GM12872 (cell line): ENCODE measurements around the gene IL1RAPL2.

Source experiments
- TF ChIP-seq, protein P1 (sequence below): IDR thresholded peaks from 3 replicates; pipeline ENCODE4 v1.5.1; 2011; ENCODE audit warnings: low read depth, mild to moderate bottlenecking, low read length, moderate library complexity; ENCODE audit not compliant: insufficient read depth

IL1RAPL2 gene

DNA sequence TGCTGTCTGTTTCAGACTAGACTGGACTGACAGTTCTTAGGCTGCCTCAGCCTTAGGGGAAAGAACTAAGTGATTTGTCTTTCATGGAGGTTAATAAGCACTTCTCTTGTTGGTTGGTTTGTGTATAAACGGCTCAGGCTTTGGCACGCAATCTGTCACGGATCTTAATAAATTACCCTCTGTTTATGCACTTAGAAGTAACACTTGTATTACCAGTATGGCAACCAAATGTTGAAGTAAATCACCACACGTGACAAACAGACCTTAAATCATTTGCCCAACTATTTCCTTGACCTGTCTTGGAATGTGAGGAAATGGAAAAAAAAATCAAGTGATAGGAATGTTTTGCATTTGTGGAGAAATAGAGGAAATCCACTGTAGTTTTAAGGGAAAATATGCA lies 584.6 kb downstream of the IL1RAPL2 start:
- TF ChIP-seq, protein P1, sequence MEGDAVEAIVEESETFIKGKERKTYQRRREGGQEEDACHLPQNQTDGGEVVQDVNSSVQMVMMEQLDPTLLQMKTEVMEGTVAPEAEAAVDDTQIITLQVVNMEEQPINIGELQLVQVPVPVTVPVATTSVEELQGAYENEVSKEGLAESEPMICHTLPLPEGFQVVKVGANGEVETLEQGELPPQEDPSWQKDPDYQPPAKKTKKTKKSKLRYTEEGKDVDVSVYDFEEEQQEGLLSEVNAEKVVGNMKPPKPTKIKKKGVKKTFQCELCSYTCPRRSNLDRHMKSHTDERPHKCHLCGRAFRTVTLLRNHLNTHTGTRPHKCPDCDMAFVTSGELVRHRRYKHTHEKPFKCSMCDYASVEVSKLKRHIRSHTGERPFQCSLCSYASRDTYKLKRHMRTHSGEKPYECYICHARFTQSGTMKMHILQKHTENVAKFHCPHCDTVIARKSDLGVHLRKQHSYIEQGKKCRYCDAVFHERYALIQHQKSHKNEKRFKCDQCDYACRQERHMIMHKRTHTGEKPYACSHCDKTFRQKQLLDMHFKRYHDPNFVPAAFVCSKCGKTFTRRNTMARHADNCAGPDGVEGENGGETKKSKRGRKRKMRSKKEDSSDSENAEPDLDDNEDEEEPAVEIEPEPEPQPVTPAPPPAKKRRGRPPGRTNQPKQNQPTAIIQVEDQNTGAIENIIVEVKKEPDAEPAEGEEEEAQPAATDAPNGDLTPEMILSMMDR: no peak

DNA sequence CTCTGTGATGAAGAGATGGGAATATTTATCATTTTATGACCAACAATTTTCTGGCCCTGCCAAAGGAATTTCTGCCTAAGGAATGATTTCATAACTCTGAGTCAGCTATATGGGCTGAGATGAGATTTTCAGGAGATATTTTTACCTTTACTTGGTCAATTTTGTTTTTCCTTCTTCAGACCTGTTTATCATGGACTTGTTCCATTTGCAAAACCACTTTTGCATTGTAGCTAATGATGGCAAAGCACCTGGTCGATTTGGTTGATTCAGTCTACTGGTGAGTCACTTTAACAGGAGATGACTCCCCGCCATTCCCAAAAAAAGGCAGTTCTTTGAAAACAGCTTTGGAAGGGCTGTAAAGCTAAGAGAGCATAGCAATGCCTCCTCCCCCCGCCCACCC lies 601.2 kb downstream of the IL1RAPL2 start:
- TF ChIP-seq, protein P1: no peak

DNA sequence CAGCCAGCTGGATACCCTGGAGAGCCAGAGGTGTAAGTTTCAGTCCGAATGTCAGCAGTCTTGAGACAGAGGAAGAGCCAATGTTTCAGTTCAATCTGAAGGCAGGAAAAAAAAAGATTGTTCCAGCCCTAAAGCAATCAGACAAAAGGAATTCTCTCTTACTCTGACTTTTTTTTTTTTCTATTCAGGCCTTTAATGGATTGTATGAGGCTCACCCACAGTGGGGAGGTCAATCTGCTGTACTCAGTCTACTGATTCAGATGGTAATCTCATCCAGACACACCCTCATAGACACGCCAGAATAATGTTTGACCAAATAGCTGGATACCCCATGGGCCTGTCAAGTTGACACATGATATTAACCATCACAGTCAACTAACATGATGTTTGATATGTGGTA lies 602.6 kb downstream of the IL1RAPL2 start:
- TF ChIP-seq, protein P1: no peak

DNA sequence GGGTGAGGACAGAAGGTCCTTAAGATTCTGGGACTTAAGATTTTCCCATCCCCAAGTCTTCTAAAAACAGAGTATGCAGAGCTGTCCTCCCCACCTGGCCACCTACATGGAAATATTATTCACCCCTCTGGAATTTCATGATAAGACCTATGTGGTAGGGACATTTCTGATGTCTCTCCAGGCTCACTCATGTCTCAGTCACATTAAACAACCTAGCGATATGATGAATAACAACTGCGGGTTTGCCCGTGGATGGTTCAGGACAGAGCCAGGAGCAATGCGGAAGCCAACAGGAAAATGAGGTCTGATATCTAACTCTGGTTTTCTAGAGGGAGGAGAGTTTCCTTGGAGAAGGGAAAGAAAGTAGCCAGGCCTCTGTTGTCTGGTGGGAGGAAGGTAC lies 607.1 kb downstream of the IL1RAPL2 start:
- TF ChIP-seq, protein P1: no peak

DNA sequence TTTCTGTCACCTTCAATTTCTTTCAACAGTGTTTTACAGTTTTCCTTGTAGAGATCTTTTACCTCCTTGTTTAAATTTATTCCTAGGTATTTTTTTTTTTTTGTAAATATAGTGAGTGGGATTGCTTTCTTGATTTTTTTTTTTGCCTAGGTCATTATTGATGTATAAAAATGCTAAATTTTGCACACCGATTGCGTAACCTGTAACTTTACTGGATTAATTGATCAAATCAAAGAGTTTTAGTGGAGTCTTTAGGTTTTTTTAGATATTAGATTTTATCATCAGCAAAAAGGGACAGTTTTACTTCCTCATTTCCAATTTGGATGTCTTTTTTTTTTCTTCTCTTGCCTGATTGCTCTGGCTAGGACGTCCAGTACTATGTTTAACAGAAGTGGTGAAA lies 613.6 kb downstream of the IL1RAPL2 start:
- TF ChIP-seq, protein P1: no peak

DNA sequence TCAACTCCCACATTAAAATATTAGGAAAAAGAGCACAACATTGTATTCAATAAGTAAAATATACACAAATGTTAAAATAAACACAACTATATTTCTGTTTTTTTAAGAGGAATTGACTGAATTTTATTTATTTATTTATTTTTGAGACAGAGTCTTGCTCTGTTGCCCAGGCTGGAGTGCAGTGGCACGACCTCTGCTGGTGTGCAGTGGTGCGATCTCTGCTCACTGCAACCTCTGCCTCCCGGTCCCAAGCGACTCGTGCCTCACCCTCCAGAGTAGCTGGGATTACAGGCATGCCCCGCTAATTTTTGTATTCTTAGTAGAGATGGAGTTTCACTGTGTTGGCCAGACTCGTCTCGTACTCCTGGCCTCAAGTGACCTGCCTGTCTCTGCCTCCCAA lies 623.1 kb downstream of the IL1RAPL2 start:
- TF ChIP-seq, protein P1: no peak

DNA sequence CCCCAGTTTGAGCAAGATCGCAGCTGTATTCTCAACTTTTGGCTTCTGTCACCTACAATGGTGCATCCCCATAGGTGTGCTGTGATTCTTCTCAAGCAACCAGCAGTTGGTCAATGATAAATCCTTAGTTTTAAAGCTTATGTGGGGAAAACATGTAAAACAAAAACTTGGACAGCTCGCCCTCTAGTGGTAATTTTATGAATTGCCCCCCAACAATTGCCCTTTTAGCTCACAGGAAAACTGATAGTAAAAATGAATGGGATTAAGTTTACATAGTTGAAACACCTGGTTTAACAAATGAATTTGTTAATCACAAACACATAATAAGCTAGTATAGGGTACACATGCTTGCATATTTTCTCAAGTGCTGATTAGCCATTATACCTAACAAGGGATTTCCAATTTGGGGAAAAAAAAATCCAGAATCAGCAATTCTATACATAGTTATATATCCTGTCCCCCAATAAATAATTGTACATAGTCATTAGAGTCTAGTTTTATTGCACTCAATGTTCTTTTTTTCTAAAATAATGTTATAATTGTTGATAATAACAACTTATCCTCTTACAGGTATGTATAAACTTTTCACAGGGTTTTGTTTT lies 624.4 kb downstream of the IL1RAPL2 start:
- TF ChIP-seq, protein P1: peak; percentile 62
